SU-DHL-6 (cell line): Measurements from ENCODE around the gene ACAP3.
"Not testable (repeated sequence)": the region's sequence is repeated elsewhere in the genome, so short reads cannot be mapped to it uniquely, and the experiment has no call there.

Source experiments
- H2AFZ ChIP-seq: fragments of 200-600 bp; sonication (generic); 2 replicates; pipeline ENCODE4 v1.6.1; 2014; ENCODE audit warnings: low read depth, mild to moderate bottlenecking, moderate library complexity, mixed read lengths, antibody characterized with exemption, low read length; ENCODE audit not compliant: severe bottlenecking
- H3F3A ChIP-seq: fragments of 200-600 bp; shearing (Covaris generic); 2 replicates; pipeline ENCODE4 v1.6.0; 2016; ENCODE audit warnings: antibody characterized with exemption, mild to moderate bottlenecking; ENCODE audit not compliant: insufficient read depth
- H3K27ac ChIP-seq: fragments of 200-600 bp; sonication (generic); 2 replicates; pipeline ENCODE4 v1.5.1; 2016; ENCODE audit warnings: low read depth, mild to moderate bottlenecking, low read length, moderate library complexity, mixed read lengths
- H3K27me3 ChIP-seq: fragments of 200-600 bp; sonication (generic), shearing (Covaris generic); 2 replicates; pipeline ENCODE4 v1.6.0; 2014; ENCODE audit warnings: mild to moderate bottlenecking, low read length
- H3K36me3 ChIP-seq: fragments of 200-600 bp; sonication (generic); 2 replicates; pipeline ENCODE4 v1.6.1; 2014; ENCODE audit warnings: mild to moderate bottlenecking, low read length, mixed read lengths
- H3K4me2 ChIP-seq: fragments of 300-600, 200-600 bp; shearing (Covaris generic), sonication (generic); 2 replicates; pipeline ENCODE4 v1.6.0; 2014; ENCODE audit warnings: low read length, low read depth, mild to moderate bottlenecking; ENCODE audit not compliant: poor library complexity, severe bottlenecking
- H3K4me3 ChIP-seq: fragments of 200-600 bp; sonication (generic); 2 replicates; pipeline ENCODE4 v1.5.1; 2014; ENCODE audit warnings: antibody characterized with exemption, low read length, mild to moderate bottlenecking, mixed read lengths; ENCODE audit not compliant: insufficient read depth, poor library complexity, severe bottlenecking
- H3K79me2 ChIP-seq: fragments of 200-600 bp; sonication (generic); 2 replicates; pipeline ENCODE4 v1.6.1; 2014; ENCODE audit warnings: mild to moderate bottlenecking, low read length, moderate library complexity; ENCODE audit not compliant: insufficient read depth
- H3K9ac ChIP-seq: fragments of 200-600 bp; sonication (generic); 2 replicates; pipeline ENCODE4 v1.7.0; 2014; ENCODE audit warnings: mild to moderate bottlenecking, low read length
- H3K9me2 ChIP-seq: fragments of 200-600 bp; sonication (generic); replicated peaks from 2 replicates; pipeline ENCODE4 v1.6.1; 2014; ENCODE audit warnings: low read length; ENCODE audit not compliant: insufficient read depth
- H3K9me3 ChIP-seq: fragments of 200-600 bp; sonication (generic); 2 replicates; pipeline ENCODE4 v1.6.1; 2014; ENCODE audit warnings: low read length, mixed read lengths; ENCODE audit not compliant: insufficient read depth
- H4K20me1 ChIP-seq: fragments of 200-600 bp; sonication (generic); 2 replicates; pipeline ENCODE4 v1.6.1; 2014; ENCODE audit warnings: low read depth, mild to moderate bottlenecking, antibody characterized with exemption, low read length, moderate library complexity, mixed read lengths
- EZH2phosphoT487 ChIP-seq: fragments of 200-600 bp; sonication (generic), shearing (Covaris generic); conservative IDR thresholded peaks from 2 replicates; pipeline ENCODE4 v1.6.1; 2018; ENCODE audit warnings: mild to moderate bottlenecking, antibody characterized with exemption, low read length, moderate library complexity, mixed read lengths
- TF ChIP-seq, protein P1 (sequence below): fragments of 200-600 bp; sonication (generic); IDR thresholded peaks from one replicate; pipeline ENCODE4 v1.5.1; 2017; ENCODE audit warnings: antibody characterized with exemption, mild to moderate bottlenecking, low read length, moderate library complexity; ENCODE audit not compliant: insufficient read depth, poor library complexity, severe bottlenecking

ACAP3 gene

DNA sequence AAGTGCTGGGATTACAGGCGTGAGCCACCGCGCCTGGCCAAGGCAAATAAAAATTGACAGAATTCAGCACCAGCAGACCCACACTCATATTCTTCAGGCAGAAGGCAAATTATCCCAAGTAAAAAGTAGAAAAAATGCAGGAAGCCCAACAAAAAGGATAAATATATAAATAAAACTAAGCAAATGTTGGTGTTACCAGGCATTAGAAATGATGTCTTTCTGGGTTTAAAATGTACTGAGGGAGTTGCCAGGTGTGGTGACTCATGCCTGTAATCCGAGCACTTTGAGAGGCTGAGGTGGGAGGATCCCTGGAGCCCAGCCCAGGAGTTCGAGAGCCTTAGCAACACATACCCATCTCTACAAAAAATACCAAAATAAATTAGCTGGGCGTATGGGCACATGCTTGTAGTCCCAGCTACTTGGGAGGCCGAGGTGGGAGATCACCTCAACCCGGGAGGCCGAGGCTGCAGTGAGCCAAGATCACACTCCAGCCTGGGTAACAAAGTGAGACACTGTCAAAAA, 10.5 kb upstream of the ACAP3 start:
- no peaks in the 10 kb centered on the region for H3K9me3 ChIP-seq
- no peak overlapping the region for H3K27ac ChIP-seq
- H3K79me2 ChIP-seq, result peaks cover 38% of the 10 kb centered on the region
- no peaks in the 10 kb centered on the region for H3K9me2 ChIP-seq
- H3K27me3 ChIP-seq, result no peaks in the 10 kb centered on the region
- no peak overlapping the region for H3K4me2 ChIP-seq
- H3K9ac ChIP-seq, result no peak overlapping the region
- H3K36me3 ChIP-seq, result no peaks in the 10 kb centered on the region
- peaks cover 22% of the 10 kb centered on the region for H3F3A ChIP-seq
- H3K4me3 ChIP-seq, result no peak overlapping the region
- no peak for TF ChIP-seq EZH2phosphoT487
- TF ChIP-seq, protein P1, sequence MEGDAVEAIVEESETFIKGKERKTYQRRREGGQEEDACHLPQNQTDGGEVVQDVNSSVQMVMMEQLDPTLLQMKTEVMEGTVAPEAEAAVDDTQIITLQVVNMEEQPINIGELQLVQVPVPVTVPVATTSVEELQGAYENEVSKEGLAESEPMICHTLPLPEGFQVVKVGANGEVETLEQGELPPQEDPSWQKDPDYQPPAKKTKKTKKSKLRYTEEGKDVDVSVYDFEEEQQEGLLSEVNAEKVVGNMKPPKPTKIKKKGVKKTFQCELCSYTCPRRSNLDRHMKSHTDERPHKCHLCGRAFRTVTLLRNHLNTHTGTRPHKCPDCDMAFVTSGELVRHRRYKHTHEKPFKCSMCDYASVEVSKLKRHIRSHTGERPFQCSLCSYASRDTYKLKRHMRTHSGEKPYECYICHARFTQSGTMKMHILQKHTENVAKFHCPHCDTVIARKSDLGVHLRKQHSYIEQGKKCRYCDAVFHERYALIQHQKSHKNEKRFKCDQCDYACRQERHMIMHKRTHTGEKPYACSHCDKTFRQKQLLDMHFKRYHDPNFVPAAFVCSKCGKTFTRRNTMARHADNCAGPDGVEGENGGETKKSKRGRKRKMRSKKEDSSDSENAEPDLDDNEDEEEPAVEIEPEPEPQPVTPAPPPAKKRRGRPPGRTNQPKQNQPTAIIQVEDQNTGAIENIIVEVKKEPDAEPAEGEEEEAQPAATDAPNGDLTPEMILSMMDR, result no peak
- H4K20me1 ChIP-seq, result no peaks in the 10 kb centered on the region
- no peak overlapping the region for H2AFZ ChIP-seq

DNA sequence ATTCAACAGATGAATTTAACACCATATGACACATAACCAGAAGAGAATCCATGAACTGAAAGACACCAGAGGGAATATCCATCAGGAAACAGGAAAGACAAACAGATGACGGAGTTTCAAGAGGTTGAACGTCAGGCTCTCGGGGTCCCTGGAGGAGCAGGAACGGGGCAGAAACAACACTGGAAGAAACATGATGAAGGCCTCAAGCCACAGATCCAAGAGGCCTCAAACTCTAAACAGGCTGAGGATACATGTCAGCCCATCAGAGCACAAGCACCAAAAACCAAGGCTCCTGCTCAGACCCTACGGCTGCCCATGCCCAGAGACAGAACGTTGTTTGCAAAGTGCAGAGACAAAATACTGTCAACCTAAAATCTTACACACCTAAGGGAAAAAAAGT, 9.7 kb upstream of the ACAP3 start:
- Histone ChIP-seq H3K4me3 (no peak overlapping the region), H3K4me2 (no peak overlapping the region), H4K20me1 (no peaks in the 10 kb centered on the region), H3K79me2 (peaks cover 31% of the 10 kb centered on the region), H3K9ac (no peak overlapping the region), H3K27ac (no peak overlapping the region), H3F3A (peaks cover 22% of the 10 kb centered on the region), H2AFZ (no peak overlapping the region), H3K27me3 (no peaks in the 10 kb centered on the region), H3K9me2 (no peaks in the 10 kb centered on the region), H3K36me3 (no peaks in the 10 kb centered on the region), H3K9me3 (no peaks in the 10 kb centered on the region)
- no peak for TF ChIP-seq EZH2phosphoT487
- TF ChIP-seq, protein P1, result no peak

DNA sequence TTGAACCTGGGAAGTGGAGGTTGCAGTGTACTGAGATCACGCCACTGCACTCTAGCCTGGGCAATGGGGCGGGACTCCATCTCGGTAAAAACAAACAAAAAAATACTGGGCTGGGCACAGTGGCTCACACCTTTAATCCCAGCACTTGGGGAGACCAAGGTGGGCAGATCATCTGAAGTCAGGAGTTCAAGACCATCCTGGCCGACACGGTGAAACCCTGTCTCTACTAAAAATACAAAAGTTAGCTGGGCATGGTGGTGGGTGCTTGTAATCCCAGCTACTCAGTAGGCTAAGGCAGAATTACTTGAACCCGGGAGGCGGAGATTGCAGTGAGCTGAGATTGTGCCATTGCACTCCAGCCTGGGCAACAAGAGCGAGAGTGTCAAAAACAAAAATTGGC, 8.5 kb upstream of the ACAP3 start:
- H3K36me3 ChIP-seq, H3K27me3 ChIP-seq, H3K9me2 ChIP-seq, H4K20me1 ChIP-seq, H3K4me3 ChIP-seq, H2AFZ ChIP-seq, H3K4me2 ChIP-seq, H3K27ac ChIP-seq, H3K9ac ChIP-seq, H3K9me3 ChIP-seq: not testable (repeated sequence)
- Histone ChIP-seq H3F3A (peaks cover 22% of the 10 kb centered on the region), H3K79me2 (peaks cover 21% of the 10 kb centered on the region)

DNA sequence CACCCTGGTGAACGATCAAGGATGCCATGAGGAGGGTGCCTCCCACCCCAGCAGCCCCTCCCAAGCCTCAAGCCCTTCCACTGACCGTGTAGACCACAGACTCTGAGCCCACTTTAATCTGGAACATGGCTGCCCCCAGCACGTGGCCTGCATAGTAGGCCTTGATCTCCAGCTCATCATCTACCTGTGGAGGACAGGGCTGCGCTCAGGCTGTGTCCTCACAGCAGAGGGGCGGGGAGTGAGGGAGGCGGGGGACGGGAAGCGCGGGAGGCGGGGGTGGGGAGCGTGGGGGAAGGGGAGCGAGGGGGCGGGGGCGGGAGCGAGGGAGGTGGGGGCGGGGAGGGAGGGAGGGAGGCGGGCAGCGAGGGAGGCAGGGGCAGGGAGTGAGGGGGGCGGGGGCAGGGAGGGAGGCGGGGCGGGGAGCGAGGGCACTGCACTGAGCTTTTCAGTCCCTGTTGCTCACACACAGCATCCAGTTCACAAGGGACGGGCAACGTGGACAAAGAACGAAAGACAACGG, 7.8 kb upstream of the ACAP3 start:
- H3K9ac ChIP-seq, result no peak overlapping the region
- no peaks in the 10 kb centered on the region for H3K27me3 ChIP-seq
- no peaks in the 10 kb centered on the region for H3K9me2 ChIP-seq
- H3K36me3 ChIP-seq, result no peaks in the 10 kb centered on the region
- H3K9me3 ChIP-seq, result no peaks in the 10 kb centered on the region
- no peak overlapping the region for H2AFZ ChIP-seq
- peaks cover 14% of the 10 kb centered on the region for H3K79me2 ChIP-seq
- no peak overlapping the region for H3K27ac ChIP-seq
- H3K4me2 ChIP-seq, result no peak overlapping the region
- H3F3A ChIP-seq, result peaks cover 22% of the 10 kb centered on the region
- no peaks in the 10 kb centered on the region for H4K20me1 ChIP-seq
- TF ChIP-seq, protein P1, result no peak
- no peak for TF ChIP-seq EZH2phosphoT487
- no peak overlapping the region for H3K4me3 ChIP-seq
